NCI-H2227 treated with DMSO at 0.1 percent for 48 hours (cell line): ENCODE results near the gene HIPK2.

ENCODE experiments used
- DNase-seq: peaks from one replicate; lab custom pipeline; 2025; lab: John Stamatoyannopoulos, UW

HIPK2 gene

GRCh38 chr7:139714163-139714901 is 63.5 kb downstream of the HIPK2 start:
- DNase-seq: no peak

GRCh38 chr7:139713526-139714162 is 64.2 kb downstream of the HIPK2 start:
- no peak for DNase-seq

DNA sequence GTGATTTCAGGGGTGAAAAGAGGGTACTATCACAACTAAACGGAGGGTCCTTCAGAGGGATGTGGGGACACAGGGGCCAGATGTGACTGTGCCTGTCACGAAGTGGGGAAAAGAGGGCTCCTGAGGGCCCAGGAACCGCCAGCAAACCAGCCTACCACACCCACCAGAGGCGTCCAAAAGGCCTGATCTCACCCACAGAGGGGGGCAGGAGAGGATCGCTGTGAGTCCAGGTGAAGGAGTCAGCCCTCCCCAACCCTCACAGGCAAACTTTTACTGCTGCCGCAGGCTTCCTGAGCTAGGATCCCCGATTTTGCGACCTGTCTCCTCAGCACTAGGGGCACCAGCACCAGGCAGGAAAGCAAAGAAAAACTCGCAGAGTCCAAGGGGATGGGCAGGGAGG is 64.7 kb downstream of the HIPK2 start:
- no peak for DNase-seq

GRCh38 chr7:139711991-139712743 is 65.6 kb downstream of the HIPK2 start:
- DNase-seq: no peak

DNA sequence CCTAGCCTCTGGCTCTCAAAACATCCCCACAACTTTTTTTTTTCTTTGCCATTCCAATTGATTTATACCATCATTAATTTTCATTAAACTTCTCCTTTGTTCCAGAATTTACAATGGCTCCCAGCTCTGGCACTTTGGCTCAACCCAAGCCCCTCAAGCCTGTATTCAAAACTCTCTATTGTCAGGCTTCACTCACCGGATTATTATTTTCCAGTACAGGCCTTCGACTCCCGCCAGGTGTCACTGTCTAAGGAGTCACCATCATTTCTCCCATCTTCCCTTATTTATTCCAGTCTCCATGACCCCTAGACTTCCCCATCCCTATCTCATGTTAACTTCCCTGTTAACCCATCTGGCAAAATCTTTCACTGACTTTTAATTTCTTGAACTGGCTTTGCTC is 67.8 kb downstream of the HIPK2 start:
- no peak for DNase-seq

DNA sequence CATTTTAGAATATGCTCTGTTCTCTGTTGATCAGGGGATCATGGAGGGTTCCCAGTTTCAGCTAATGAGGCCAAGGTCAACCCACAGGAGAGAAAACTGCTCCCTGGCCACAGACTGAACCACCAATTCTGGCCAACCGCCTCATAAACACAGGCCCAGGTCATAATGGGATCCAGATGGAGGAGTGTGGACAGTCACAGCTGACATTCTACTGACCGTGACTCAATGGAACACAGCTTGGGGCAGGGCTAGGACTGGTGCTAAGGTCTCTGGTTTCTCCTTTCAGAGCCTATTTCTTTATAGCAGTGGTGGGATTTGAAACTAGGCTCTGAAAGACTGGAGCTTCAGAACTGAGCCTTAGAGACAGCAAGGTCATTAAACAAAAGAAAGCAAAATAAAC is 68.3 kb downstream of the HIPK2 start:
- no peak for DNase-seq

- no peak for DNase-seq
These were observed 69.3 kb downstream of the HIPK2 start for GRCh38 chr7:139708541-139708940.

DNA sequence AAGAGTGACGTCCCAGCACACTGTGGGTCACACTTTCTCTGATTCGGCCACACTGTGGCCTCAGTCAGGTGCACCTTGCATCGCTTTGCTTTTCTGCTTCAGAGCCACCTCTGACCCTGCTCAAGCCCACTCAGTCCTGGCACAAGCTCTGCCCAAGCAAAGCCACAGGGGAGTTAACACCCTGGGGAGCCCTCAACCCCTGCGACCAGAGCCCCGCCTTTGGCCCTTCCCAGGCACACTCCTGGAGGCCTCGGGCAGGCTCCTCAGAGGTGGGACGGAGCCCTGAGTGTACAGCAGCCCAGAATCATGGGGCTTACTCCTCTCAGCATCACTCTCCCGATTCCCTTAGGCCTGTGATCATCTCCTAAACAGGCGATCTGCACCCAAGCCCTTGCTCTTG is 71.0 kb downstream of the HIPK2 start:
- DNase-seq: no peak

DNA sequence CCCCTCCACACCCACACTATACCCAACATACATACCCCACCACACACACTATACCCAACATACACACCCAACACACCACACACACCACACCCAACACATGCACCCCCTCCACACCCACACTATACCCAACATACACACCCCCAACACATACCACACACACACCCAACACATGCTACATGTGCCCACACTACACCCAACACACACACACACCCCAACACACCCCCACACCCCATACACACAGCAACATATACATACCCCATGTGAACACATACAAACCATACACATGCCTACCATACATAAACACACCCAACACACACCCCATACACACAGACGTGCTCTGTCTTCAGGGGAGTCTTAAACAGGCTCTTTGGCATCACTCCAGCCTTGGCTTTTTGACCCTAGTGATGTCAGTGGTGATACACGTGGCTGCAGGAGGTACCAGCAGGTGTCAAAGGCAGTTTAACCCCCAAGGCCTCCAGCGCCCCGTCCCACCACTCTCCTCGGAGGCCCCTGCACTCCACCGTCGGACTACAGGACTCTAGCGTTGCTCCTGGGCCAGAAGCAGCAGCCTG is 73.4 kb downstream of the HIPK2 start:
- no peak for DNase-seq

- no peak for DNase-seq
These were observed 74.1 kb downstream of the HIPK2 start for GRCh38 chr7:139703487-139704307.

DNA sequence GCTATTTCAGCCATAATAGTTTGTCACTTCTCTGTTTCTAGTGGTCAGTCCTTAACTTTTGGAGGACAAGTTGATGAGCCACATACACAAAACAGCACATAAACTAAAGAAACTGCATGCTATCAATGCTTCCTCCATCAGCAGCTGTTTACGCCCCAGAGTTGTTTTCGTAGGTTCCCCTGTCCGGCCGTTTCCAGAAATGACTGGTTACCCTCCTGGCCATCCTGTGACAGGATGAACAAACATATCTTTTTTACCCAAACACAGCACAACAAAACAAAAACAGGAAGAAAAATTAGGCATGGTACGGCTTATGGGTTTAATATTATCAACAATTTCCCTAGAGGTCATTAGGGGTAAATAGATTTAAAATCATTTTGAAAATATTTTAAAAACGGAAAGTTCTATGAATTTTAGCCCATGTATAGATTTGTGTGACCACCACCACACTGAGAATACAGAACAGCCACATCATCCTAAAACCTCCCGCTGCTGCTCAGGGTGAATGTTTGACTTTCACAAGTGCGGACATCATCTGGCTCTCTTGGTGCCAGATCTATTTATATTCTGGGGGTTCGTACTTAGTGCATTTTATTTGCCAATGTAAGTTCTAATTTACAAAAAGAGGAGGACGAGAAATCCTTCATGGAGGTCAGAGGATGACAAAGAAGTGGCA is 74.8 kb downstream of the HIPK2 start:
- DNase-seq: no peak

DNA sequence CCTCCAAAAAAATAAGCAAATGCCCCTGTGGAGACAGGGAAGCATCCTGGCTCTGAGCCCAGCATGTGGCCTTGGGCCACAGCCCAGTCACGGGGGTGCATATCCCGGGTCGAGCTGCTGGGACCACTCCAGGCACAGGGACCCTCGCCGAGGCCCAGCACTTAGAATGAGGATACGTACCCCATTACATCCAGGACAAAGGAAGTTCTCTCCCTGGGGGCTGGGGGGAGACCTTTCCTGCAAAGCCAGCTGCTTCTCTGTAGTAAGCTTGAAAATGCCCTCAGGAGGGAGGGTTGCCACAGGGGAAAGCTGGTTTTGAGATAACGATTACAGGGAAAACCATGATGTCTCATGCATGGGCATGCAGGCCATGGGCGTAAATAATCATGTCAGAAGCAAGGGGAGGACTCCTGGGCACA is 75.5 kb downstream of the HIPK2 start:
- no peak for DNase-seq

GRCh38 chr7:139701908-139702307 is 75.9 kb downstream of the HIPK2 start:
- no peak for DNase-seq

GRCh38 chr7:139700505-139701235 is 77.1 kb downstream of the HIPK2 start:
- no peak for DNase-seq

DNA sequence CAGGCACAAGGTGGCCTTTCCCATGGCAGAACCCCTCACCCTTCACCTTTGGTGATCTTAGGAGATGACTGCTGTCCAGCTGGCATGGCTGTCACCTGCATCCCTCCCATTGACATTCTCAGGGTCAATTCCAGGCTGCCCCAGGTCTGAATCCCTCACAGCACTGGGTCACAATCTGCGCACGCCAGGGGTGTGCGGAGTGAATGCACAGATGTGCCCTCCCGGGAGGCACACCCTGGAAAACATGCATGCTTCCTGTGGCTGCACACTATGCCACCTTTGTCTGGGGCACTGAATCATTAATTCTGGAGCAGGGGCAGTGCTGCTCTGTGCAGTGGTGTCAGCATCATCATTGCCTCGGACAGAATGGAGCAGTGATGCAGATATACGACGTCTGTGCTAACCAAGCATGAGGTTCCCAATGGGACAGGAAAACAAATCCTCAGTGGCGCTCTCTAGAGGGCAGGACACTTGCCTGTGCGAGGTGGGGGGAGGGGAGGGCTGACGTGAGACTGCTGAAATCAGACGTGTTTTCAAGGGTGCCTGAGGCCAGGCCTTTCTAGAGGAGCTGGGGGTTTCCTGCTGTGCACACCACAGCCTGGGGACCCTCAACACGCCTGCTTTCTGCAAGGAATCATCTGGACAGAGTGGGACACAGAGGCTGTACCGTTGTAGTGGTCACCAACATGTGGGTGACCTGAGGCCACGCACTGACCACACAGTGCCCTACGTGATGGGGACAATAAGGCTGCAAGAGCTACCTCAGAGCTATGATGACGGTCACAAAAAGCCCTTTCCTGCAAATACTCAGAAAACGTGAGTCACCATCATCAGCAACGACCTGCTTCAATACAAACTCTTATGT is 77.9 kb downstream of the HIPK2 start:
- DNase-seq: no peak

- DNase-seq: no peak
These were observed 79.0 kb downstream of the HIPK2 start for GRCh38 chr7:139698844-139699243.

DNA sequence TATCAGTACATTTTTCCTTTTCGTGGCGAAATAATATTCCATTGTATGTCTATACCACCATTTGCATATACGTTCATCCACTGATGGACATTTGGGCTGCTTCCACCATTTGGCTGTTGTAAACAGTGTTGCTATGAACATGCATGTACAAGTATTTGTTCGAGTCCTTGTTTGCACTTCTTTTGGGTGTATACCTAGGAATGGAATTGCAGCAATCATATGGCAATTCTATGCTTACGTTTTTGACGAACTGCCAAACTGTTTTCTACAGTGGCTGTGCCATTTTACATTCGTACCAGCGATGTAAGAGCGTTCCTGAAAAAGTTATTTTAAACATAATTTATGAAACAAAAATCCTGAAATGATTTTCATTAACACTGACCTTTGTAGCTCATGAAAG is 79.5 kb downstream of the HIPK2 start:
- no peak for DNase-seq

GRCh38 chr7:139697056-139697455 is 80.7 kb downstream of the HIPK2 start:
- no peak for DNase-seq

DNA sequence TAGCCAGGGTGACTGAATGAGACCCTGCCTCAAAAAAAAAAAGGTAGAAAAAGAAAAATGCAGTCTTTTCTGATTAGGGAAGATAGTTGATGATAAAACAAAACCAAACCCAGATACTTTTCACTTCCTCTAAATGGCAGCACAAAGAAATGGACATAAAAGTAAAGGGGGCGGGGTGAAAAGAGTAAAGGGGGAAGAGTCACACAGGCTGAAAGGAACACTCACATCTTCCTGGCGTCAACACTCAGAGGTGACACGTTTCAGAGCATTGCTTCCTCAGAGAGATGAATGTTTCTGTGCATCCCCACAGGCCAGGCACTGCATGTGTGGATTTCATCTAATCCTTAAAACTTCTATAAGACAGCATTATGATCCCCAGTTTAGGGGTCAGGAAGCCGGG is 81.2 kb downstream of the HIPK2 start:
- DNase-seq: no peak

- no peak for DNase-seq
These were observed 82.2 kb downstream of the HIPK2 start for GRCh38 chr7:139695588-139695987.
